Upper lobe of left lung (tissue), 6 donors: ENCODE results near the gene TBC1D5. TPM values are rescaled to one million over a fixed set of nuclear protein-coding genes. Genes with fewer than 3 reads are reported as not detected.

ENCODE experiments used
- ATAC-seq, 2 donors: fragments of 200-7000 bp; cut with Tn5 transposase; one replicate each; pipeline ENCODE4 v1.9.1; 2022; ENCODE audit warnings: mild to moderate bottlenecking in 2 of 2, moderate library complexity in 2 of 2; ENCODE audit not compliant: low FRiP score in 2 of 2
- DNase-seq, 2 donors: peaks; one replicate each; pipeline ENCODE4 v3.0.0-alpha.2; 2019 to 2020
- H3K27ac ChIP-seq, 4 donors: fragments of 200-600 bp; sonication (generic); one replicate each; pipeline ENCODE4 v1.5.1; 2016 to 2019
- H3K27me3 ChIP-seq, 4 donors: fragments of 200-600 bp; sonication (generic); one replicate each; pipeline ENCODE4 v1.5.1; 2017 to 2019
- H3K36me3 ChIP-seq, 4 donors: fragments of 200-600 bp; sonication (generic); one replicate each; pipeline ENCODE4 v1.5.1; 2016 to 2019
- H3K4me1 ChIP-seq, 4 donors: fragments of 200-600 bp; sonication (generic); one replicate each; pipeline ENCODE4 v1.5.1; 2018 to 2019
- H3K4me3 ChIP-seq, 4 donors: fragments of 200-600 bp; sonication (generic); one replicate each; pipeline ENCODE4 v1.5.1; 2017 to 2019; ENCODE audit warnings: mild to moderate bottlenecking in 2 of 4, moderate library complexity in 1 of 4
- H3K9me3 ChIP-seq, 4 donors: fragments of 200-600 bp; sonication (generic); one replicate each; pipeline ENCODE4 v1.5.1; 2018 to 2019
- CTCF ChIP-seq, 6 experiments: fragments of 450-650 bp in 4 of 6; fragments of 200-600 bp in 2 of 6; sonication (generic) in 2 of 6; IDR thresholded peaks; one replicate each; pipeline ENCODE4 v1.5.1; 2016 to 2019; ENCODE audit warnings: antibody characterized with exemption in 6 of 6
- EP300 ChIP-seq, 4 donors: sonication (generic); formaldehyde crosslinking; IDR thresholded peaks; one replicate each; pipeline ENCODE4 v1.5.1; 2017; ENCODE audit warnings: antibody characterized with exemption in 4 of 4, control low read depth in 2 of 4
- POLR2A ChIP-seq, 4 donors: fragments of 450-650 bp; IDR thresholded peaks; one replicate each; pipeline ENCODE4 v1.5.1; 2016 to 2017; ENCODE audit warnings: antibody characterized with exemption in 4 of 4, mild to moderate bottlenecking in 2 of 4
- POLR2AphosphoS5 ChIP-seq, 2 donors: sonication (generic); formaldehyde crosslinking; IDR thresholded peaks; one replicate each; pipeline ENCODE4 v1.5.1; 2017; ENCODE audit warnings: antibody characterized with exemption in 2 of 2
- WGBS, 2 donors: methylation state at CpG; one replicate each; pipeline ENCODE4 v1.1.5; 2017 to 2018; 5-methylcytosine and 5-hydroxymethylcytosine counted together
- total RNA-seq, 6 donors: library from RNA; depleted of rRNA in 4 of 6; stranded (reverse); fragments of >200 nt in 4 of 6; gene quantifications; one replicate each; pipeline versions ENCODE4 v1.1.0 to v1.2.1, GENCODE V29; 2016 to 2021
- donor health status: DM: no; HTN: no; CAD: no; lungs with moderate emphysema.
- donor health status: DM: no; HTN: yes; CAD: no; lungs with severe emphysema.

The TBC1D5 gene
- total RNA-seq, 6 donors from 2014 or later: 53.0 to 135 (median 63.3) TPM

- ATAC-seq: no peak
- no peaks in the 10 kb centered on the region for H3K27me3 ChIP-seq
- no peak for DNase-seq
- H3K4me1 ChIP-seq: peaks cover 0 to 13% (median 6%) of the 10 kb centered on the region in 4 donors
- no peaks in the 10 kb centered on the region for H3K36me3 ChIP-seq
- 85 to 86% methylated on average over 8 of the region's 8 CpGs for WGBS, 2 donors
- H3K9me3 ChIP-seq: no peaks in the 10 kb centered on the region
- TF ChIP-seq CTCF (IDR thresholded peaks at IDR 0.05): no peak
- no peak for TF ChIP-seq POLR2AphosphoS5 (IDR thresholded peaks at IDR 0.05)
- TF ChIP-seq EP300 (IDR thresholded peaks at IDR 0.05): no peak
- no peak for TF ChIP-seq POLR2A (IDR thresholded peaks at IDR 0.05)
- no peak overlapping the region for H3K27ac ChIP-seq
- no peak overlapping the region for H3K4me3 ChIP-seq
Measured at GRCh38 chr3:17583530-17583929, 158.9 kb downstream of the TBC1D5 start.

- Histone ChIP-seq H3K36me3 (no peaks in the 10 kb centered on the region), H3K27ac (no peak overlapping the region), H3K9me3 (no peaks in the 10 kb centered on the region), H3K4me1 (peaks cover 0 to 13% (median 6%) of the 10 kb centered on the region in 4 donors), H3K27me3 (no peaks in the 10 kb centered on the region), H3K4me3 (no peak overlapping the region)
- 92 to 96% methylated on average over 4 of the region's 4 CpGs for WGBS, 2 donors
- TF ChIP-seq CTCF (IDR thresholded peaks at IDR 0.05): no peak
- no peak for TF ChIP-seq EP300 (IDR thresholded peaks at IDR 0.05)
- TF ChIP-seq POLR2AphosphoS5 (IDR thresholded peaks at IDR 0.05): no peak
- TF ChIP-seq POLR2A (IDR thresholded peaks at IDR 0.05): no peak
- ATAC-seq: no peak
- no peak for DNase-seq
Measured at GRCh38 chr3:17581421-17582080, 160.9 kb downstream of the TBC1D5 start.

GRCh38 chr3:17580901-17581300 is 161.5 kb downstream of the TBC1D5 start:
- Histone ChIP-seq H3K9me3 (no peaks in the 10 kb centered on the region), H3K27me3 (no peaks in the 10 kb centered on the region), H3K36me3 (no peaks in the 10 kb centered on the region), H3K27ac (no peak overlapping the region), H3K4me3 (no peak overlapping the region), H3K4me1 (peaks cover 0 to 13% (median 6%) of the 10 kb centered on the region in 4 donors)
- ATAC-seq (no peak), DNase-seq (no peak)
- 86 to 96% methylated on average over 4 of the region's 4 CpGs for WGBS, 2 donors
- no peak for TF ChIP-seq POLR2A (IDR thresholded peaks at IDR 0.05)
- TF ChIP-seq EP300 (IDR thresholded peaks at IDR 0.05): no peak
- TF ChIP-seq CTCF (IDR thresholded peaks at IDR 0.05): no peak
- no peak for TF ChIP-seq POLR2AphosphoS5 (IDR thresholded peaks at IDR 0.05)

- H3K36me3 ChIP-seq: no peaks in the 10 kb centered on the region
- no peak for DNase-seq
- no peaks in the 10 kb centered on the region for H3K27me3 ChIP-seq
- TF ChIP-seq EP300 (IDR thresholded peaks at IDR 0.05) (no peak), POLR2AphosphoS5 (IDR thresholded peaks at IDR 0.05) (no peak), POLR2A (IDR thresholded peaks at IDR 0.05) (no peak), CTCF (IDR thresholded peaks at IDR 0.05) (no peak)
- H3K4me1 ChIP-seq: peaks cover 0 to 13% (median 6%) of the 10 kb centered on the region in 4 donors
- H3K9me3 ChIP-seq: no peaks in the 10 kb centered on the region
- WGBS, 2 donors: 70 to 76% methylated on average over 3 of the region's 3 CpGs
- no peak overlapping the region for H3K4me3 ChIP-seq
- no peak for ATAC-seq
- no peak overlapping the region for H3K27ac ChIP-seq
Measured at GRCh38 chr3:17579289-17580031, 163.0 kb downstream of the TBC1D5 start.
